SK-N-SH (cell line): ENCODE measurements around the gene AFF3.
"Not testable (repeated sequence)": the region's sequence is repeated elsewhere in the genome, so short reads cannot be mapped to it uniquely, and the experiment has no call there.

ENCODE experiments used
- CTCF ChIP-seq: fragments of 200-600 bp; sonication (generic); IDR thresholded peaks from 2 replicates; pipeline ENCODE4 v1.6.1; 2017; ENCODE audit warnings: antibody characterized with exemption, mild to moderate bottlenecking, moderate library complexity
- FOXJ3 ChIP-seq: sonication (generic); formaldehyde crosslinking; IDR thresholded peaks from 2 replicates; pipeline ENCODE4 v1.5.1; 2020; ENCODE audit warnings: mild to moderate bottlenecking, missing genetic modification reagents
- MXI1 ChIP-seq: IDR thresholded peaks from 2 replicates; pipeline ENCODE4 v1.6.1; 2012; ENCODE audit warnings: mild to moderate bottlenecking, low read depth, low read length, improper control_type of control experiment
- NFIC ChIP-seq: IDR thresholded peaks from 2 replicates; pipeline ENCODE4 v1.4.0; 2012; ENCODE audit warnings: borderline replicate concordance
- PBX3 ChIP-seq: IDR thresholded peaks from 2 replicates; pipeline ENCODE4; 2012
- POLR2AphosphoS5 ChIP-seq: IDR thresholded peaks from 2 replicates; pipeline ENCODE4 v1.6.1; 2012; ENCODE audit warnings: low read depth, low read length
- RAD21 ChIP-seq: IDR thresholded peaks from 2 replicates; pipeline ENCODE4 v1.6.1; 2012; ENCODE audit warnings: mild to moderate bottlenecking, low read length
- SIN3A ChIP-seq: IDR thresholded peaks from 2 replicates; pipeline ENCODE4 v1.6.1; 2012; ENCODE audit warnings: low read depth, mild to moderate bottlenecking, low read length, moderate library complexity, borderline replicate concordance
- SMC3 ChIP-seq: IDR thresholded peaks from 2 replicates; pipeline ENCODE4 v1.6.1; 2012; ENCODE audit warnings: low read depth, low read length, improper control_type of control experiment
- TEAD4 ChIP-seq: IDR thresholded peaks from 2 replicates; pipeline ENCODE4 v1.4.0; 2012; ENCODE audit warnings: mild to moderate bottlenecking, borderline replicate concordance; ENCODE audit not compliant: insufficient read depth
- TF ChIP-seq, protein P1 (sequence below): fragments of 150-350 bp; IDR thresholded peaks from 2 replicates; pipeline ENCODE4 v1.6.1; 2017; ENCODE audit warnings: antibody characterized with exemption, low read length, low read depth, borderline replicate concordance

DNA sequence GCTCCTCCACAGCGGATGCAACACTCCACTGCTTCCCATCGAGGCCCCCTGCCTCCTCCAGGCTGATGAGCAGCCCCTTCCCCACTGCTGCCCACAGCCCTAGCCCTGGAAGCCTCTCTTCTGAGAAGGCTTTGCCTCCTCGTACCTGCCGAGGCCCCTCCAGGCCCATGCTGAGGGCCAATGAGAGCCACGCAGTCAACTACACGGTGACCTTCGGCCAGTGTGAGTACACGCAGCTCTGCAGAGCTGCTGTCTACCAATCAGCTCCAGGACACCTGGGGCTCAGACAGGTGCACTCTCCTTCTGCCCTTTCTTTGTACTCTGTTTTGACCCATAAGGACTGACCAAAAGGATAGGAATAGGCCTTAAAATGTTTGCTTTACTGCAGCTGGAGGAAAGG, 43.5 kb downstream of the AFF3 start:
- TF ChIP-seq CTCF; FOXJ3 (CRISPR knock-in tag); RAD21; PBX3; POLR2AphosphoS5; SIN3A; TEAD4; NFIC; SMC3; MXI1: not testable (repeated sequence)
- TF ChIP-seq, protein P1, sequence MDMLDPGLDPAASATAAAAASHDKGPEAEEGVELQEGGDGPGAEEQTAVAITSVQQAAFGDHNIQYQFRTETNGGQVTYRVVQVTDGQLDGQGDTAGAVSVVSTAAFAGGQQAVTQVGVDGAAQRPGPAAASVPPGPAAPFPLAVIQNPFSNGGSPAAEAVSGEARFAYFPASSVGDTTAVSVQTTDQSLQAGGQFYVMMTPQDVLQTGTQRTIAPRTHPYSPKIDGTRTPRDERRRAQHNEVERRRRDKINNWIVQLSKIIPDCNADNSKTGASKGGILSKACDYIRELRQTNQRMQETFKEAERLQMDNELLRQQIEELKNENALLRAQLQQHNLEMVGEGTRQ: not testable (repeated sequence)
